RWPE1 (cell line): ENCODE results near the gene WBP2.
"Not testable (repeated sequence)": the region's sequence is repeated elsewhere in the genome, so short reads cannot be mapped to it uniquely, and the experiment has no call there.

ENCODE experiments used
- CTCF ChIA-PET: fragments of 350-600 bp; sonication (Branson Sonifier 250); formaldehyde crosslinking; extraction: SDS; loops from one replicate; lab custom pipeline; 2021; lab: Yijun Ruan, JAX
- POLR2A ChIA-PET: fragments of 400-600 bp; formaldehyde crosslinking; extraction: SDS; loops from one replicate; lab custom pipeline; 2020; ENCODE audit warnings: antibody characterized with exemption; ENCODE audit not compliant: low non-redundant PET; lab: Yijun Ruan, JAX
- DNase-seq: peaks from one replicate; pipeline ENCODE4 v3.0.0; 2012; ENCODE audit warnings: low spot score
- H3K27ac ChIP-seq: fragments of 450-650 bp; 2 replicates; pipeline ENCODE4 v1.5.1; 2017
- TF ChIP-seq, protein P1 (sequence below): fragments of 450-650 bp; conservative IDR thresholded peaks from 2 replicates; pipeline ENCODE4 v1.5.1; 2017; ENCODE audit warnings: low read depth, mild to moderate bottlenecking

Gene WBP2

DNA sequence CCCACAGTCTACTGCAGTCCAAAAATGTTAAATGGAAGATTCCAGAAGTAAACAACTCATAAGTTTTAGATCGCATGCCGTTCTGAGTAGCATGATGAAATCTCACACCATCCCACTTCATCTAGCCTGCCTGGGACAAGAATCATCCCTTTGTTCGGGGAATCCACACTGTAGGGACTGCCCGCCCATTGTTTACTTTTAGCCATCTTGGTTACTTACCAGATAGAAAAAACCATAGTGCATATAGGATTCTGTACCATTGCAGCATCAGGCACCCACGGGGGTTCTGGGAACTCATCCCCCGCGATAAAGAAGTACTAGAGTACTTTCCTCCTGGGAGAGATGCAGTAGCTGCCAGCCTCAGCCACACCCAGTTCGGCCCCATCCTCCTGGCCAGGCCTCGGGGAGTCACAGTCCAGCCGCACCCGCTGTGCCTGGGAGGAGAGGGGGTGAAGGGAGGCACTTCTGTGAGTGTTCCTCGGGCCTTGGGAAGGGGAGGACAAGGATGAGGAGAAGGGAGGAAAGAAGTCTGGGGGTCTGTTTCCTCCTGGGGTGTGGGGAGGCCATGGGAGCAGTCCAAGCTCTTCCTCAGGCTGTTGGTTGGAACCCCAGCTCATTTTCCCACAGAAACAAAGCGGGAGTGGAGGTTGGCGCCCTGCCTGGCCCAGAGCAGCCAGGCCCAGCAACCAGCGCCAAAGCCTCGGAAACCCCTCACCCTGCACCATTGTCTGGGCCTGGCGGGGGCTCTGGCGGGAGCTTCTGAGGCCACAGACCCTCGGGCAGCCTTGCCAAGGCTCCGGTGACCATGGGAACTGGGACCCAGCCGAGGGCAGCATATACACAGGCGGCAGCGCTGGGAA is 14.4 kb upstream of the WBP2 start:
- no peak for DNase-seq
- POLR2A ChIA-PET, result interaction anchor here (0.6 to 1.0 kb wide), 2 partner anchors 14 to 35 kb away, joined by 3 read pairs; partner anchors contain the start of gene WBP2
- CTCF ChIA-PET, result interaction anchor here (0.6 kb wide), 1 partner anchor 10 kb away, joined by 3 read pairs; no protein-coding TSS in a partner anchor
- peak overlapping the region; percentile 98 for H3K27ac ChIP-seq
- TF ChIP-seq, protein P1, sequence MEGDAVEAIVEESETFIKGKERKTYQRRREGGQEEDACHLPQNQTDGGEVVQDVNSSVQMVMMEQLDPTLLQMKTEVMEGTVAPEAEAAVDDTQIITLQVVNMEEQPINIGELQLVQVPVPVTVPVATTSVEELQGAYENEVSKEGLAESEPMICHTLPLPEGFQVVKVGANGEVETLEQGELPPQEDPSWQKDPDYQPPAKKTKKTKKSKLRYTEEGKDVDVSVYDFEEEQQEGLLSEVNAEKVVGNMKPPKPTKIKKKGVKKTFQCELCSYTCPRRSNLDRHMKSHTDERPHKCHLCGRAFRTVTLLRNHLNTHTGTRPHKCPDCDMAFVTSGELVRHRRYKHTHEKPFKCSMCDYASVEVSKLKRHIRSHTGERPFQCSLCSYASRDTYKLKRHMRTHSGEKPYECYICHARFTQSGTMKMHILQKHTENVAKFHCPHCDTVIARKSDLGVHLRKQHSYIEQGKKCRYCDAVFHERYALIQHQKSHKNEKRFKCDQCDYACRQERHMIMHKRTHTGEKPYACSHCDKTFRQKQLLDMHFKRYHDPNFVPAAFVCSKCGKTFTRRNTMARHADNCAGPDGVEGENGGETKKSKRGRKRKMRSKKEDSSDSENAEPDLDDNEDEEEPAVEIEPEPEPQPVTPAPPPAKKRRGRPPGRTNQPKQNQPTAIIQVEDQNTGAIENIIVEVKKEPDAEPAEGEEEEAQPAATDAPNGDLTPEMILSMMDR, result no peak

DNA sequence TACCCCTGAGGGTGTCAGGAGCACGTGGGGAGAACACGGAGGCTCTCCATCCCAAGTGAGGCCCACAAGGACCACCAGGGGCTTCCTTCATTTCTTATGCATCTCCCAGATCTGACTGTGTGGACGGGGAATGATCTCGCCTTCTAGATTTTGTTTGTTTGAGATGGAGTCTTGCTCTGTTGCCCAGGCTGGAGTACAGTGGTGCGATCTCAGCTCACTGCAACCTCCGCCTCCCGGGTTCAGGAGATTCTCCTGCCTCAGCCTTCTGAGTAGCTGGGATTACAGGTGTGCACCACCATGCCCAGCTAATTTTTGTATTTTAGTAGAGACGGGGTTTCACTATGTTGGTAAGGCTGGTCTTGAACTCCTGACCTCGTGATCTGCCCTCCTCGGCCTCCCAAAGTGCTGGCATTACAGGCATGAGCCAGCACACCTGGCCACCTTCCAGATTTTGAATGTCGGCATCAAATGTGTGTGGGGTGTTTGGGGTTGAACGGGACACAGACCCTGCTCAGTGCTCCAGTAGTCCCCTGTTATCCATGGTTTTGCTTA is 13.7 kb upstream of the WBP2 start:
- POLR2A ChIA-PET, CTCF ChIA-PET, DNase-seq: not testable (repeated sequence)
- H3K27ac ChIP-seq, result peak overlapping the region; percentile 98

DNA sequence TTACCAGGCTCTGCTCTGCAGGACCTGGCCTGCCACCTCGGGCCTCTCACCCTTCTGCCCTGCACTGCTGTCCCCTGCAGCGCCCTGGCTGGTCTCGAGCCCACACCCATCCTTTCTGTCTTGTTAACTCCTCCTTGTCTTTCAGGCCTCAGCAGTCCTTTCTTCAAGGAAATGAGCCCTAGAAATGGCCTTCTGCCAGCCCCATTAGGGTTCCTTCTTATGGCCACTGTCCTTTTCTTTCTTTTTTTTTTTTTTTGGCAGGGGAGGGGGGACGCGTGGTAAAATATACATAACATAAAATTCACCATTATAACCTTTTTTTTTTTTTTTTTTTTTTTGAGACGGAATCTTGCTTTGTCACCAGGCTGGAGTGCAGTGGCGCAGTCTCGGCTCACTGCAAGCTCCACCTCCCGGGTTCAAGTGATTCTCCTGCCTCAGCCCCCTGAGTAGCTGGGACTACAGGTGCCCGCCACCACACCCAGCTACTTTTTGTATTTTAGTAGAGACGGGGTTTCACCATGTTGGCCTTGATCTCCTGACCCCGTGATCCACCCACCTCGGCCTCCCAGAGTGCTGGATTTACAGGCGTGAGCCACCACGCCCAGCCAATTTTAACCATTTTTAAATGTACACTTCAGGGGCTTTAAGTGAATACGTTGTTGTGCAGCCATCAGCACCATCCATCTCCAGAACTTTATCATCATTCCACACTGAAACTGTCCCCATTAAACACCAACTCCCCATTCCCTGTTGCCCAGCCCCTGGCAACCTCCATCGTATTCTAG is 10.5 kb upstream of the WBP2 start:
- DNase-seq, POLR2A ChIA-PET: not testable (repeated sequence)
- CTCF ChIA-PET, result interaction anchor here (0.6 kb wide), 1 partner anchor 834 kb away, joined by 4 read pairs; no protein-coding TSS in a partner anchor

DNA sequence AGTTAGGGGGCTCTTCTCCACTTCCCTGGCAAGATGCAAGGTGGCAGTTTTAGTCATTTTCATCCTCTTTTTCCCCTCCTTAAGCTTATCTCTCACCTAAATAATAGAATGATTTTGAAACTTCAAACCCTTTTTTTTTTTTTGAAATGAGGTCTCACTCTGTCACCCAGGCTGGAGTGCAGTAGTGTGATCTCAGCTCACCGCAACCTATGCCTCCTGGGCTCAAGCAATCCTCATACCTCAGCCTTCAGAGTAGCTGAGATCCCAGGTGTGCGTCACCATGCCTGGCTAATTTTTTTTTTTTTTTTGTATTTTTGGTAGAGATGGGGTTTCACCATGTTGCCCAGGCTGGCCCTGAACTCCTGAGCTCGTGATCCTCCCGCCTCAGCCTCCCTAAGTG is 9.8 kb upstream of the WBP2 start:
- H3K27ac ChIP-seq, result peak overlapping the region; percentile 83
- not testable (repeated sequence) for DNase-seq
- ChIA-PET POLR2A (interaction anchor here (0.6 kb wide), 1 partner anchor 22 kb away, joined by 3 read pairs; no protein-coding TSS in a partner anchor), CTCF (interaction anchor here (0.6 kb wide), 2 partner anchors 16 to 835 kb away, joined by 4 read pairs; no protein-coding TSS in a partner anchor)

More for the DNA sequence above, 10.5 kb upstream of the WBP2 start:
- peak overlapping the region; percentile 83 for H3K27ac ChIP-seq

DNA sequence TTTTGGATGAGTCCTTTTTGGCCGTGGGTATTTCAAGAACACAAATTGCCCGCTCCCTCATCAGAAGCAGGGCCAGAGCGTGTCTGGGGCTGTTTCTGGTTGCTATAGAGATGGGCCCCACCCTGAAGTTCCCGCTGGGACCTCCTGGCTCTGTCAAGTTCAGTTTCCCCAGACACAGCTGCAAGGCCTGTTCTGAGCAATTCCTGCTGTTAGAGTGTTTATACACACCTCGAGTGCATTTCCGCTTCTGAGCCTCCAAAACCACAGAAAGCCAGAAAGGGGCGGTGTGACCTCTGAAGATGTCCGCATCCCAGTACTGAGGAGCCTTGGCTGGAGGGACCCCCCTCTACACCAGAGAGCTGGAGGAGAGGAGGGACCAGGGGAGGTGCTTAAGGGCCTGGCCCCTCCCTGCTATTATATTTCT is 9.3 kb upstream of the WBP2 start:
- peak overlapping the region; percentile 83 for H3K27ac ChIP-seq
- TF ChIP-seq, protein P1, result no peak
- POLR2A ChIA-PET, result interaction anchor here (0.6 kb wide), 1 partner anchor 22 kb away, joined by 3 read pairs; no protein-coding TSS in a partner anchor
- DNase-seq, result no peak
- CTCF ChIA-PET, result interaction anchor here (0.6 kb wide), 1 partner anchor 15 kb away, joined by 4 read pairs; no protein-coding TSS in a partner anchor

DNA sequence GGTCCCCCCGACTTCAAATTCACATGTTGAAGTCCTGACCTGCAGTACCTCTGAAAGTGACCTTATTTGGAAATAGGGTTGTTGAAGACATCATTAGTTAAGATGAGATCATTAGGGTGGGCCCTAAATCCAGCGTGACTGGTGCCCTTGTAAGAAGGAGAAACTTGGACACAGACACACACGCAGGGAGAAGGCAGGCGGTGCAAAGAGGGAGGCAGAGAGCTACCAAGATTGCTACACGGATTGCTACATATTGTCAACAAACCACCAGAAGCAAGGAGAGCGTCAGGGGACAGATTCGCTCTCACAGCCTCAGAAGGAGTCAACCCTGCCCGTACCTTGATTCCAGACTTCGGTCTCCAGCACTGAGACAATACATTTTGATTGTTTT is 6.8 kb upstream of the WBP2 start:
- H3K27ac ChIP-seq, result peak overlapping the region; percentile 83
- ChIA-PET POLR2A (interaction anchor here (0.5 kb wide), 1 partner anchor 47 kb away, joined by 5 read pairs; no protein-coding TSS in a partner anchor), CTCF (interaction anchor here (0.5 to 1.2 kb wide), 4 partner anchors 11 to 22 kb away, joined by 3 to 4 read pairs (median 4); no protein-coding TSS in a partner anchor)
- TF ChIP-seq, protein P1, result no peak
- no peak for DNase-seq

DNA sequence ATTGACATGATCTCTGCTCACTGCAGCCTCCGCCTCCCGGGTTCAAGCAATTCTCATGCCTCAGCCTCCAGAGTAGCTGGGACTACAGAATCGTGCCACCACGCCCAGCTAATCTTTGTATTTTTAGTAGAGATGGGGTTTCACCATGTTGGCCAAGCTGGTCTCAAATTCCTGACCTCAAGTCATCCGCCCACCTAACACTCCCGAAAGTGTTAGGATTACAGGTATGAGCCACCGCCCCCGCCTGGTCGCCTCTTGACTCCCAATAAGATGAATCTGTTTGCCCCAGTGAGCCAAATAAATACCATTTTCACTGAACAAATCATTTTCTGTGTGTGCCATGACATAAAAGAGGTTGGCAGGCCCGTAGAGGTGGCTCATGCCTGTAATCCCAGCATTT is 4.2 kb upstream of the WBP2 start:
- DNase-seq, POLR2A ChIA-PET: not testable (repeated sequence)
- peak overlapping the region; percentile 92 for H3K27ac ChIP-seq
- CTCF ChIA-PET, result interaction anchor here (0.8 kb wide), 1 partner anchor 19 kb away, joined by 4 read pairs; the partner anchor contains the start of gene TRIM47
